Caco-2 (cell line): Measurements from ENCODE around the gene TTC7B. TPM values are rescaled to one million over a fixed set of nuclear protein-coding genes. Genes with fewer than 3 reads are reported as not detected.

Experiments used
- BruUV-seq: library from RNA; stranded (reverse); fragments of 400-500 nt; replicated peaks from 2 replicates; lab custom pipeline; 2021; lab: Mats Ljungman, UMichigan
- CTCF ChIA-PET: fragments of 300-600 bp; sonication (Branson Sonifier 250); formaldehyde crosslinking; loops from one replicate; lab custom pipeline; 2022; ENCODE audit warnings: antibody characterized with exemption; lab: Charles Lee
- POLR2A ChIA-PET: fragments of 300-600 bp; sonication (Branson Sonifier 250); formaldehyde crosslinking; loops from one replicate; lab custom pipeline; 2022; ENCODE audit warnings: antibody characterized with exemption; lab: Charles Lee
- DNase-seq, 2 experiments: peaks; one replicate each; pipeline versions ENCODE4 v3.0.0 to v3.0.0-alpha.2; 2020 to 2022
- H3K27me3 ChIP-seq: replicated peaks from 2 replicates; pipeline ENCODE4 v1.6.0; 2011; ENCODE audit warnings: low read length; ENCODE audit not compliant: control insufficient read depth, insufficient read depth
- H3K36me3 ChIP-seq: 2 replicates; pipeline ENCODE4 v1.5.1; 2011; ENCODE audit warnings: low read length; ENCODE audit not compliant: control insufficient read depth, insufficient read depth
- H3K4me1 ChIP-seq: fragments of 250-450 bp; sonication (Bioruptor Pico); 2 replicates; pipeline ENCODE4 v1.5.1; 2020; ENCODE audit warnings: mild to moderate bottlenecking
- H3K4me3 ChIP-seq: 2 replicates; pipeline ENCODE4 v1.5.1; 2011; ENCODE audit warnings: low read depth, mild to moderate bottlenecking, control low read depth, low read length
- H3K9me3 ChIP-seq: fragments of 250-450 bp; sonication (Bioruptor Pico); 2 replicates; pipeline ENCODE4 v1.5.1; 2020; ENCODE audit warnings: mild to moderate bottlenecking, moderate library complexity
- H3K27ac Mint-ChIP-seq: one replicate; pipeline ENCODE4 v1.8.0; 2022; ENCODE audit warnings: mixed read lengths; ENCODE audit not compliant: unreplicated experiment
- H3K27me3 Mint-ChIP-seq: one replicate; pipeline ENCODE4 v1.8.0; 2022; ENCODE audit warnings: mixed read lengths; ENCODE audit not compliant: insufficient read depth, unreplicated experiment
- H3K36me3 Mint-ChIP-seq: one replicate; pipeline ENCODE4 v1.8.0; 2022; ENCODE audit warnings: mild to moderate bottlenecking, mixed read lengths; ENCODE audit not compliant: insufficient read depth, unreplicated experiment
- H3K4me1 Mint-ChIP-seq: one replicate; pipeline ENCODE4 v1.8.0; 2022; ENCODE audit warnings: low read depth, mixed read lengths; ENCODE audit not compliant: unreplicated experiment
- H3K4me3 Mint-ChIP-seq: one replicate; pipeline ENCODE4 v1.8.0; 2022; ENCODE audit warnings: mild to moderate bottlenecking, moderate library complexity, mixed read lengths; ENCODE audit not compliant: unreplicated experiment
- H3K9me3 Mint-ChIP-seq: one replicate; pipeline ENCODE4 v1.8.0; 2022; ENCODE audit warnings: mixed read lengths; ENCODE audit not compliant: unreplicated experiment
- CTCF ChIP-seq, 2 experiments: fragments of 200-600 bp in 1 of 2; IDR thresholded peaks; 1 replicate in 1 of 2; 2 replicates in 1 of 2; pipeline versions ENCODE4 v1.5.1 to v1.8.0; 2011 to 2022; ENCODE audit warnings: antibody characterized with exemption in 1 of 2, control low read depth in 1 of 2, inconsistent platforms in 1 of 2, low read depth in 1 of 2, low read length in 1 of 2, mild to moderate bottlenecking in 1 of 2, moderate library complexity in 1 of 2; ENCODE audit not compliant: insufficient read depth in 1 of 2, severe bottlenecking in 1 of 2, unreplicated experiment in 1 of 2
- intact Hi-C: fragments of 100-400 bp; cut with micrococcal nuclease; formaldehyde crosslinking; loops from one replicate; pipeline ENCODE4 v1.10.0; 2022; ENCODE audit not compliant: unreplicated experiment
- total RNA-seq: library from RNA; stranded (reverse); gene quantifications from 2 replicates; pipeline ENCODE4 v1.2.3, GENCODE V29; 2022

TTC7B gene
- total RNA-seq, 1 experiment from 2014 or later, result 28.5 TPM

- Histone ChIP-seq H3K36me3 (no peaks in the 10 kb centered on the region), H3K9me3 (no peaks in the 10 kb centered on the region), H3K27me3 (no peaks in the 10 kb centered on the region), H3K4me3 (no peak overlapping the region), H3K4me1 (peaks cover 9% of the 10 kb centered on the region; the same call in 1 of the 2 replicates)
- Mint-ChIP-seq H3K27me3 (no peaks in the 10 kb centered on the region), H3K4me1 (peaks cover 4% of the 10 kb centered on the region), H3K4me3 (no peak overlapping the region), H3K27ac (no peak overlapping the region), H3K9me3 (no peaks in the 10 kb centered on the region), H3K36me3 (no peaks in the 10 kb centered on the region)
- BruUV-seq, result no TSS peak
- ChIA-PET POLR2A (interaction anchor here (1.1 kb wide), 1 partner anchor 8 kb away, joined by 3 read pairs; no protein-coding TSS in a partner anchor), CTCF (no interaction called here)
- DNase-seq, result no peak
- intact Hi-C loops, result no loop called here
- TF ChIP-seq CTCF (IDR thresholded peaks at IDR 0.05; ENCODE audit: insufficient read depth in 1 of 2, low read depth in 1 of 2, low read length in 1 of 2, severe bottlenecking in 1 of 2, unreplicated experiment in 1 of 2), result no peak
These were observed 19.9 kb downstream of the TTC7B start for GRCh38 chr14:90796329-90796728.

- Histone ChIP-seq H3K36me3 (no peaks in the 10 kb centered on the region), H3K27me3 (no peaks in the 10 kb centered on the region), H3K4me3 (no peak overlapping the region), H3K9me3 (no peaks in the 10 kb centered on the region), H3K4me1 (peaks cover 8% of the 10 kb centered on the region; the same call in 1 of the 2 replicates)
- Mint-ChIP-seq H3K27ac (no peak overlapping the region), H3K9me3 (no peaks in the 10 kb centered on the region), H3K4me3 (no peak overlapping the region), H3K27me3 (no peaks in the 10 kb centered on the region), H3K36me3 (no peaks in the 10 kb centered on the region), H3K4me1 (no peaks in the 10 kb centered on the region)
- no peak for DNase-seq
- intact Hi-C loops, result no loop called here
- TF ChIP-seq CTCF (IDR thresholded peaks at IDR 0.05; ENCODE audit: insufficient read depth in 1 of 2, low read depth in 1 of 2, low read length in 1 of 2, severe bottlenecking in 1 of 2, unreplicated experiment in 1 of 2), result no peak
- ChIA-PET CTCF (interaction anchor here (0.9 kb wide), 1 partner anchor 20 kb away, joined by 3 read pairs; the partner anchor contains the start of gene TTC7B), POLR2A (no interaction called here)
- BruUV-seq, result no TSS peak
These were observed 20.5 kb downstream of the TTC7B start for GRCh38 chr14:90795744-90796143.

- Mint-ChIP-seq H3K4me1 (no peaks in the 10 kb centered on the region), H3K4me3 (no peak overlapping the region), H3K27me3 (no peaks in the 10 kb centered on the region), H3K9me3 (no peaks in the 10 kb centered on the region), H3K27ac (no peak overlapping the region), H3K36me3 (no peaks in the 10 kb centered on the region)
- no peaks in the 10 kb centered on the region for H3K36me3 ChIP-seq
- no peak overlapping the region for H3K4me3 ChIP-seq
- BruUV-seq, result no TSS peak
- intact Hi-C loops, result no loop called here
- no peak for TF ChIP-seq CTCF (IDR thresholded peaks at IDR 0.05; ENCODE audit: insufficient read depth in 1 of 2, low read depth in 1 of 2, low read length in 1 of 2, severe bottlenecking in 1 of 2, unreplicated experiment in 1 of 2)
- POLR2A ChIA-PET, result no interaction called here
- no peaks in the 10 kb centered on the region for H3K27me3 ChIP-seq
- H3K4me1 ChIP-seq, result no peaks in the 10 kb centered on the region
- H3K9me3 ChIP-seq, result no peaks in the 10 kb centered on the region
- DNase-seq, result no peak
- CTCF ChIA-PET, result no interaction called here
These were observed 24.7 kb downstream of the TTC7B start for GRCh38 chr14:90791486-90791885.
